Measurements from ENCODE around the gene PVALEF. TPM values are rescaled to one million over a fixed set of nuclear protein-coding genes. Genes with fewer than 3 reads are reported as not detected.

Gene PVALEF
- total RNA-seq, 4 donors from 2014 or later = not detected

DNA sequence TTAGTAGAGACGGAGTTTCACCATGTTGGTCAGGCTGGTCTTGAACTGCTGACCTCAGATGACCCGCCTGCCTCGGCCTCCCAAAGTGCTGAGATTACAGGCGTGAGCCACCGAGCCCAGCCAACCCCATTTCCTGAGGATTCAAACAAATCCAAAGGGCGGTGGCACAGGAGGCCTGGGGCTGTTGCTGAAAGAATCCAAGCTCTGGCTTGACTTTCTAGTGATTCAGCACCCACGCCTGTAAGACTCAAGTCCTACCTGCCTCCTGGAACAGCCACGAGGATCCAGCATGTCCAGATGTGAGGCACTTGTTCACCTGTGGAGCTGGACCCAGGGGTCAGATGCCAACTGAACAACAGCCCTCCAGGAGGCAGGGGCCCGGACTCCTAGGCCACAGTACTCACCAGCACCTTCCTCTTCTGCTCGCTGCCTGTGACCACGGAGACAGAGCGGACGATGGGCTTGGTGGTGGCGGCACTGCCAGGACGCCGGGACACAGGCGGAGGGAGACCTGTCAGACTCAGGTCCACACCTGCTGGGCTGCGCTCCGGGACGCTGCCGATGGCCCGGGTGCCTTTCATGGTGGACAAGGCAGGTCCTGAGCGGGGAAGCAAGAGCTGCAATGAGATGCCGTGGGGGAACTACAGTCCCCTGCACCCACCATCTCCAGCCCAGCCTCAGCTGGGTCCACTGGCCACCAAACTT is 54.3 kb downstream of the PVALEF start:
- Histone ChIP-seq H3K4me1 (peaks cover 6 to 7% of the 10 kb centered on the region in 2 donors), H3K27ac (no peak overlapping the region), H3K9me3 (no peaks in the 10 kb centered on the region), H3K4me3 (no peak overlapping the region), H3K36me3 (no peaks in the 10 kb centered on the region), H3K27me3 (no peaks in the 10 kb centered on the region)
- DNase-seq = no peak
- TF ChIP-seq, protein P1, sequence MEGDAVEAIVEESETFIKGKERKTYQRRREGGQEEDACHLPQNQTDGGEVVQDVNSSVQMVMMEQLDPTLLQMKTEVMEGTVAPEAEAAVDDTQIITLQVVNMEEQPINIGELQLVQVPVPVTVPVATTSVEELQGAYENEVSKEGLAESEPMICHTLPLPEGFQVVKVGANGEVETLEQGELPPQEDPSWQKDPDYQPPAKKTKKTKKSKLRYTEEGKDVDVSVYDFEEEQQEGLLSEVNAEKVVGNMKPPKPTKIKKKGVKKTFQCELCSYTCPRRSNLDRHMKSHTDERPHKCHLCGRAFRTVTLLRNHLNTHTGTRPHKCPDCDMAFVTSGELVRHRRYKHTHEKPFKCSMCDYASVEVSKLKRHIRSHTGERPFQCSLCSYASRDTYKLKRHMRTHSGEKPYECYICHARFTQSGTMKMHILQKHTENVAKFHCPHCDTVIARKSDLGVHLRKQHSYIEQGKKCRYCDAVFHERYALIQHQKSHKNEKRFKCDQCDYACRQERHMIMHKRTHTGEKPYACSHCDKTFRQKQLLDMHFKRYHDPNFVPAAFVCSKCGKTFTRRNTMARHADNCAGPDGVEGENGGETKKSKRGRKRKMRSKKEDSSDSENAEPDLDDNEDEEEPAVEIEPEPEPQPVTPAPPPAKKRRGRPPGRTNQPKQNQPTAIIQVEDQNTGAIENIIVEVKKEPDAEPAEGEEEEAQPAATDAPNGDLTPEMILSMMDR (IDR thresholded peaks at IDR 0.05) = no peak
- TF ChIP-seq POLR2A (IDR thresholded peaks at IDR 0.05) = no peak
- intact Hi-C loops (cut with DNase I; ENCODE audit: low total_unique reads) = no loop called here

DNA sequence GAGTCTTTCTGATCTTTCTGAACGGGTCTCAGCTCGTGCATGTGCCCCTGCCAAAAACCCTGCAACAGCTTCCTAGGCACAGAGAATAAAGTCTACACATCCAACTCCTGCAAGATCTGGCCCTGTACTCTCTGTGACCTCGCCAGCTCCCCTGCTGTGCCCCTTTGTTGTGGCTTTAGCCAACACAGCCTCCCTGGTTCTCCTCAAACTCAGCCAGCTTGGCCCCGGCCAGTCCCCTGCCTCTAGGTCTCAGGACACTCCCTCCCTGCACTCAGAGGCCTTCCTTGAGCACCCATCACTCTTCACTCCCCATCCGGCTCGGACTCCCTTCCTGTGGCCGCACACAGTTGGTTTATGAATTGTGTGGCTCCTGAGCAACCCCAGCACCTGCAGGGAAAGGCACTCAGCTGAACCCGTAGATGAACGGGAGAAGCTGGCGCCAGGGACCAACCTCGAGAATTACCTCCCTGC is 56.1 kb downstream of the PVALEF start:
- H3K4me1 ChIP-seq = peaks cover 6 to 7% of the 10 kb centered on the region in 2 donors
- no peak overlapping the region for H3K27ac ChIP-seq
- intact Hi-C loops (cut with DNase I; ENCODE audit: low total_unique reads) = no loop called here
- H3K36me3 ChIP-seq = no peaks in the 10 kb centered on the region
- DNase-seq = no peak
- no peak for TF ChIP-seq POLR2A (IDR thresholded peaks at IDR 0.05)
- TF ChIP-seq, protein P1 (IDR thresholded peaks at IDR 0.05) = no peak
- no peaks in the 10 kb centered on the region for H3K27me3 ChIP-seq
- no peak overlapping the region for H3K4me3 ChIP-seq
- no peaks in the 10 kb centered on the region for H3K9me3 ChIP-seq

DNA sequence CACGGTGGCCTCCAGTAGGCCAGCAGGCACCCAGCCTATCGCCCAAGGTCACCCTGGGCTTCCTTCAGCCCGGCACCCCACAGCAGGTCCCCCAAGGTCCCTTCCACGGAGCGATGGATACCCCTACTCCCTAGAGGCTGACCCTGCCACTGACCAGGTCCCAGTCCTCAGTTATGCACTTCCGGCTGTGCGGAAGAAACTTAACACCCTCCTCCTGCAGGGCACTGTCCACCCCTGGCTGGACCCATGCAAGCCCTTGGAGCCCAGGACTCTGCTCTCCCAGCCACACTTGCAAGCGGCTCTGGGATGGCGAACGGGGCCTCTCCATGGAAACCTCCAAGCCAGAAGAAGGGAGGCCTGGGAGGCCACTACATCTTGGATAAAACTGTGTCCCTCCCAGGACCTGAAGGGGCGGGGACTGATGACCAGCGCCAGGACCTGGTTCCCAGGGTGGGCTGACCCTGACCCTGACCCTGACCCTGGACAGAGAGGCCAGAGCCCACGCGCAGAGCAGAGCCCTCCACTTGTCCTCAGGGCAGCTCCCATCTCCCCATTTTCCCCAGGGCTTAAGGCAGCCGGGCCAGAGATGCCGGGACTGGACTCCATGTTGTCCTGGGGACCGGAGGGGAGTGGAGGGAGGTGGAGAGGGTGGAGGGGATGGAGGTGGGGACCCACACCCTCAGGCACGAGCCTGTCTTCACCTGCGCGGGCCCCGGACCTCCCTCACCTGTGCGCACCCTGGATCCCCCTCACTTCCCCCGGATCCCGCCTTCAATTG is 56.7 kb downstream of the PVALEF start:
- H3K4me1 ChIP-seq = peaks cover 6 to 7% of the 10 kb centered on the region in 2 donors
- H3K36me3 ChIP-seq = no peaks in the 10 kb centered on the region
- intact Hi-C loops (cut with DNase I; ENCODE audit: low total_unique reads) = no loop called here
- no peak for DNase-seq
- H3K27ac ChIP-seq = peak overlapping the region; percentile 39 to 74
- TF ChIP-seq POLR2A (IDR thresholded peaks at IDR 0.05) = no peak
- H3K9me3 ChIP-seq = no peaks in the 10 kb centered on the region
- no peaks in the 10 kb centered on the region for H3K27me3 ChIP-seq
- peak overlapping the region; percentile 61 to 79 for H3K4me3 ChIP-seq

DNA sequence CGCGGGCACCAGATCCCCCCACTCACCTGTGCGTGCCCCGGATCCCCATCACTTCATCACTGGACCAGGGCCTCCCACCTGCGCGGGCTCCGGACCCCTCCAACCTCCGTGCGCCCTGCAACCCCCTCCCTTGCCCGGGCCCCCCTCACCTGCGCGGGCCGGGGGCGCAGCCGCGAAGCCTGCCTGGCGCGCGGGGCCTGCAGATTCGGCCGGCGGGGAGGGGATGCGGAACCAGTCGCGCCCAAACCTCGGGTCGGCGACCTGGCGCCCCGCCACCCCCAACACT is 57.3 kb downstream of the PVALEF start:
- H3K9me3 ChIP-seq = no peaks in the 10 kb centered on the region
- intact Hi-C loops (cut with DNase I; ENCODE audit: low total_unique reads) = no loop called here
- H3K27ac ChIP-seq = peak overlapping the region; percentile 39 to 74
- peaks cover 6 to 7% of the 10 kb centered on the region in 2 donors for H3K4me1 ChIP-seq
- peak overlapping the region; percentile 61 to 79 for H3K4me3 ChIP-seq
- TF ChIP-seq POLR2A (IDR thresholded peaks at IDR 0.05) = no peak
- TF ChIP-seq, protein P1 (IDR thresholded peaks at IDR 0.05) = peak in 1 of 4 experiments; percentile 3
- no peak for DNase-seq
- H3K27me3 ChIP-seq = no peaks in the 10 kb centered on the region
- H3K36me3 ChIP-seq = no peaks in the 10 kb centered on the region

DNA sequence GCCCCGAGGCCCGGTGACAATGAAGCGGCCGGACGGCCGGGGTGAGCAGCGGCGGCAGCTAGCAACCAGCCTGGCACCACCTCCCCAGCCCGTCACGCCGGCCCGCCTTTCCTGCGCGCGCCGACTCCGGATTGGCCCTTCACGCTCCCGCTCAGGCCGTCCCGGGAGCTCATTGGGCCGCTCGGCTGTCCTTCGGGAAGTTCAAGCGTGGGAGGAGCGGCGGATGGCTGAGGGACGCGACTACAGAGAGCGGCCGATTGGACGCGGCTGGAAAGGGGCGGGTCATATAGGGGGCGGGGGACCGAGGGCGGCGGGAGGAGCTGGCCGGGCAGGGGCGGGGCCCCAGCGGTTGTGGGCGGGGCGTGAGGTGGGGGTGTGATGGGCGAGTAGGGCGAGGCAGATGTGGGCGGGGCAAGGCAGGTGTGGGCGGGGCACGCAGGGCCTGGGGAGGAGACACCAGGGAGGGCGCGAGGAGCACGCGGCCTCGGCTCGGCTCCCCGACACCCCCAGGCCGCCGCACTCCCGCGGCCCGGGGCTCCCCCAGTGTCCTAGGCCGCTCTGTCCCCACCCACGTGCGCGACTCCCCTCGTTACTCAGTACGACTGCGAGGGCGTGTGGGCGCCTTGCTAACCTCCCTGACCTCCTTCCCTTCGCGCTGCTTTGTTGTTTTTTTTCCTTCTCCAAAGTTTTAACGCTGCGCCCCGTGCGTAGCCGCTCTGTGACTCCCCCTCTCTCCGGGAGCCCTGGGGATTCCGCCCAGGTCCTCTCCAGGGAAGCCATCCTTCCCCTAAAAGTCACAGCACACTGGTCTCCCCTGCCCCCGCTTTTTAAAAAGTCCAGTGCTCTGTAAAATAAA is 57.8 kb downstream of the PVALEF start, which contains the start of gene CEP131:
TSS of gene CEP131 (minus strand) at position 60 of the 856 bp plus-strand sequence. CDS start 2,909 bp downstream, outside the sequence.
- DNase-seq = peak; percentile 98 to 99
- H3K4me1 ChIP-seq = peaks cover 6 to 7% of the 10 kb centered on the region in 2 donors
- no peaks in the 10 kb centered on the region for H3K9me3 ChIP-seq
- H3K4me3 ChIP-seq = peak within 1 kb of the TSS; percentile 61 to 79
- no peaks in the 10 kb centered on the region for H3K27me3 ChIP-seq
- peak within 1 kb of the TSS; percentile 53 to 83 for H3K27ac ChIP-seq
- intact Hi-C loops (cut with DNase I; ENCODE audit: low total_unique reads) = no loop called here
- TF ChIP-seq, protein P1 (IDR thresholded peaks at IDR 0.05) = no peak
- peak in 1 of 2 donors; percentile 26 for TF ChIP-seq POLR2A (IDR thresholded peaks at IDR 0.05)
- no peaks in the 10 kb centered on the region for H3K36me3 ChIP-seq

Measured in uterus (tissue), 4 donors.